B cell (primary cell): ENCODE measurements around the gene CBX4. TPM values are rescaled to one million over a fixed set of nuclear protein-coding genes. Genes with fewer than 3 reads are reported as not detected.

Experiments
- ATAC-seq: fragments of 200-7000 bp; cut with Tn5 transposase; one replicate; pipeline ENCODE4 v1.10.0; 2021; ENCODE audit warnings: low read depth, mild to moderate bottlenecking, moderate number of reproducible peaks, moderate library complexity
- CTCF ChIA-PET: fragments of 350-600 bp; sonication (Branson Sonifier 250); formaldehyde crosslinking; loops from one replicate; lab custom pipeline; 2021; ENCODE audit warnings: antibody characterized with exemption, inconsistent platforms; lab: Charles Lee
- POLR2A ChIA-PET: fragments of 350-600 bp; sonication (Branson Sonifier 250); formaldehyde crosslinking; loops from one replicate; lab custom pipeline; 2021; ENCODE audit warnings: antibody characterized with exemption; lab: Charles Lee
- DNase-seq: peaks from one replicate; pipeline ENCODE4 v3.0.0; 2013
- H2AFZ ChIP-seq: 2 replicates; pipeline ENCODE4 v1.6.1; 2012; ENCODE audit warnings: mild to moderate bottlenecking, low read depth, low read length; ENCODE audit not compliant: insufficient read depth, poor library complexity, severe bottlenecking
- H3K27ac ChIP-seq, 2 donors: 1 replicate in 1 of 2; 2 replicates in 1 of 2; pipeline ENCODE4 v1.5.1; 2012 to 2013; ENCODE audit warnings: low read length in 2 of 2, mild to moderate bottlenecking in 2 of 2, moderate library complexity in 1 of 2
- H3K27me3 ChIP-seq, 4 experiments: fragments of 200-600 bp in 1 of 4; sonication (generic) in 1 of 4; replicated peaks in 1 of 4; 1 replicate in 2 of 4; 2 replicates in 2 of 4; pipeline versions ENCODE4 v1.6.1 to v1.7.0; 2013 to 2016; ENCODE audit warnings: low read length in 3 of 4, mild to moderate bottlenecking in 2 of 4, mixed read lengths in 1 of 4, moderate library complexity in 1 of 4; ENCODE audit not compliant: insufficient read depth in 4 of 4, control insufficient read depth in 3 of 4; ENCODE audit errors: control extremely low read depth in 1 of 4
- H3K36me3 ChIP-seq, 2 experiments: replicated peaks in 1 of 2; 1 replicate in 1 of 2; 2 replicates in 1 of 2; pipeline versions ENCODE4 v1.6.1 to v1.7.1; 2013; ENCODE audit warnings: low read length in 1 of 2; ENCODE audit not compliant: insufficient read depth in 2 of 2, control insufficient read depth in 1 of 2; ENCODE audit errors: control extremely low read depth in 1 of 2, extremely low read depth in 1 of 2
- H3K4me1 ChIP-seq, 2 donors: fragments of 200-600 bp in 1 of 2; sonication (generic) in 1 of 2; 1 replicate in 1 of 2; 2 replicates in 1 of 2; pipeline versions ENCODE4 v1.5.1 to v1.6.1; 2013 to 2017; ENCODE audit warnings: low read length in 2 of 2; ENCODE audit not compliant: control insufficient read depth in 2 of 2, insufficient read depth in 2 of 2
- H3K4me2 ChIP-seq: replicated peaks from 2 replicates; pipeline ENCODE3; 2012; ENCODE audit warnings: mild to moderate bottlenecking, low read depth, low read length; ENCODE audit not compliant: poor library complexity, severe bottlenecking
- H3K4me3 ChIP-seq, 5 experiments: fragments of 200-600 bp in 1 of 5; sonication (generic) in 1 of 5; 1 replicate in 3 of 5; 2 replicates in 2 of 5; pipeline versions ENCODE4 v1.5.1 to v1.7.0; 2011 to 2016; ENCODE audit warnings: low read length in 4 of 5, mild to moderate bottlenecking in 4 of 5, low read depth in 2 of 5, control low read depth in 1 of 5, moderate library complexity in 1 of 5; ENCODE audit not compliant: insufficient read depth in 1 of 5; ENCODE audit errors: control extremely low read depth in 1 of 5, extremely low read depth in 1 of 5
- H3K79me2 ChIP-seq: fragments of 200-600 bp; sonication (generic); one replicate; pipeline ENCODE4 v1.6.0; 2016; ENCODE audit warnings: low read length; ENCODE audit not compliant: control insufficient read depth, insufficient read depth
- H3K9ac ChIP-seq: fragments of 200-600 bp; sonication (generic); 2 replicates; pipeline ENCODE4 v1.6.1; 2017; ENCODE audit warnings: mild to moderate bottlenecking, low read length, moderate library complexity
- H3K9me3 ChIP-seq, 3 donors: one replicate each; pipeline versions ENCODE4 v1.6.1 to v1.7.1; 2013; ENCODE audit warnings: low read length in 2 of 3; ENCODE audit not compliant: control insufficient read depth in 2 of 3, insufficient read depth in 1 of 3; ENCODE audit errors: control extremely low read depth in 1 of 3
- H4K20me1 ChIP-seq: 2 replicates; pipeline ENCODE4 v1.6.0; 2012; ENCODE audit warnings: mild to moderate bottlenecking, low read length; ENCODE audit not compliant: insufficient read depth, control insufficient read depth, poor library complexity, severe bottlenecking
- H3K27ac Mint-ChIP-seq: one replicate; pipeline ENCODE4 v1.8.0; 2021; ENCODE audit warnings: mixed read lengths
- H3K27me3 Mint-ChIP-seq: one replicate; pipeline ENCODE4 v1.8.0; 2021; ENCODE audit warnings: mixed read lengths
- H3K4me1 Mint-ChIP-seq: one replicate; pipeline ENCODE4 v1.8.0; 2021; ENCODE audit warnings: mixed read lengths
- H3K4me3 Mint-ChIP-seq: one replicate; pipeline ENCODE4 v1.8.0; 2021; ENCODE audit warnings: mixed read lengths
- H3K9me3 Mint-ChIP-seq: one replicate; pipeline ENCODE4 v1.8.0; 2022; ENCODE audit warnings: mixed read lengths; ENCODE audit not compliant: insufficient read depth
- EZH2 ChIP-seq: IDR thresholded peaks from 2 replicates; pipeline ENCODE4 v1.6.1; 2012; ENCODE audit warnings: borderline replicate concordance, low read depth, mild to moderate bottlenecking, moderate library complexity, low read length; ENCODE audit not compliant: insufficient read depth, poor library complexity, severe bottlenecking
- WGBS: methylation state at CpG from one replicate; pipeline ENCODE4 v1.1.5; 2013; ENCODE audit warnings: missing lambda C conversion rate; ENCODE audit not compliant: insufficient coverage; 5-methylcytosine and 5-hydroxymethylcytosine counted together
- intact Hi-C: fragments of 100-400 bp; cut with micrococcal nuclease; formaldehyde crosslinking; loops from one replicate; pipeline ENCODE4 v1.10.0; 2022
- polyA plus RNA-seq: library from polyadenylated mRNA; depleted of rRNA; stranded (reverse); fragments of >200 nt; gene quantifications from 2 replicates; pipeline ENCODE4 v1.2.3, GENCODE V29; 2012
- total RNA-seq, 2 donors: library from RNA; stranded (reverse); fragments of 120-200 nt in 1 of 2; gene quantifications; 1 replicate in 1 of 2; 2 replicates in 1 of 2; pipeline versions ENCODE4 v1.2.3 to v1.2.4, GENCODE V29; 2013 to 2022
- TF ChIP-seq, protein P1 (sequence below): fragments of 200-600 bp; IDR thresholded peaks from one replicate; pipeline ENCODE4 v1.8.0; 2022; ENCODE audit warnings: antibody characterized with exemption, mild to moderate bottlenecking

Gene CBX4
- total and polyA plus RNA-seq, 2 donors (not counting 1 experiment from before 2014, with no cell fraction given): 81.9 to 115 TPM

DNA sequence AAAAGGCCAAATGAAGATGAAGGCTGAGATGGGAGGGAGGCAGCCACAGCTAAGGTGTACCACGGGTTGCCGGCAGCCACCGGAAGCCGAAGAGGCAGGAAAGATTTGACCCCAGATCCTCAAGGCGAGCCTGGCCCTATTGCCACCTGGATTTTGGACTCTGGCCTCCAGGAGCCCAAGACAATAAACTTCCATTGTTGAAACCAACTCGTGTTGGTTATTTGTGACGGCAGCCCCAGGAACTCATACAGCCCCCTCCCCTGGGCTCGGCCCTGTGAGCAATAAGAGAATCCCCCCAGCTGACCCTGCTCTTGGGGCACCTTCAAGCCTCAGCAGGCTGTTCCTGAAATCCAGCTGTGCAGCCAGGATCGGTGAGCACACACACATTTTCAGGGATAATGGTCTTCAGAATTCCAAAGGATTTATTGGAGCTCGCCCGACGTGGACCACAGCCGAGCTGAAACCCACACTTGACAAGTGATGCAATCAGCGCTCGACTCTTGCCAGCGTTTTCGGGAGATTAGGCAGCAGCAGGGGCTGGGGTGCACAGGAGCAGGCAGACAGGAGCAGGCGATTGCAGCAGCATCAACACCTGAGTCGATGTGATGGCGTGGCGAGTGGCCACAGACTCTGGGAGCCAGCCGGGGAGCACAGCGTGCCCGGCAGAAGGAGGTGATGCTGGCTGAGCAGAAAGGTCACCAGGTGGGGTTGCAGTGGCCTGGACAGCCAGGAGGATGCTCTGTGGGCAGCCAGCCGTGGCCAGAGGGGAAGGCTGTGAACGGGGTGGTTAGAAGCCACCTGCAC lies 22.4 kb upstream of the CBX4 start:
- no peak overlapping the region for H2AFZ ChIP-seq
- no peak overlapping the region for H3K4me3 ChIP-seq
- TF ChIP-seq, protein P1, sequence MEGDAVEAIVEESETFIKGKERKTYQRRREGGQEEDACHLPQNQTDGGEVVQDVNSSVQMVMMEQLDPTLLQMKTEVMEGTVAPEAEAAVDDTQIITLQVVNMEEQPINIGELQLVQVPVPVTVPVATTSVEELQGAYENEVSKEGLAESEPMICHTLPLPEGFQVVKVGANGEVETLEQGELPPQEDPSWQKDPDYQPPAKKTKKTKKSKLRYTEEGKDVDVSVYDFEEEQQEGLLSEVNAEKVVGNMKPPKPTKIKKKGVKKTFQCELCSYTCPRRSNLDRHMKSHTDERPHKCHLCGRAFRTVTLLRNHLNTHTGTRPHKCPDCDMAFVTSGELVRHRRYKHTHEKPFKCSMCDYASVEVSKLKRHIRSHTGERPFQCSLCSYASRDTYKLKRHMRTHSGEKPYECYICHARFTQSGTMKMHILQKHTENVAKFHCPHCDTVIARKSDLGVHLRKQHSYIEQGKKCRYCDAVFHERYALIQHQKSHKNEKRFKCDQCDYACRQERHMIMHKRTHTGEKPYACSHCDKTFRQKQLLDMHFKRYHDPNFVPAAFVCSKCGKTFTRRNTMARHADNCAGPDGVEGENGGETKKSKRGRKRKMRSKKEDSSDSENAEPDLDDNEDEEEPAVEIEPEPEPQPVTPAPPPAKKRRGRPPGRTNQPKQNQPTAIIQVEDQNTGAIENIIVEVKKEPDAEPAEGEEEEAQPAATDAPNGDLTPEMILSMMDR: no peak
- TF ChIP-seq EZH2: no peak
- POLR2A ChIA-PET: no interaction called here
- H4K20me1 ChIP-seq: no peaks in the 10 kb centered on the region
- no peak overlapping the region for H3K9ac ChIP-seq
- intact Hi-C loops: no loop called here
- peaks cover 0 to 30% (median 2%) of the 10 kb centered on the region in 4 experiments for H3K27me3 ChIP-seq
- H3K27ac ChIP-seq: no peak overlapping the region
- no peaks in the 10 kb centered on the region for H3K9me3 ChIP-seq
- peaks cover 5 to 22% of the 10 kb centered on the region in 2 donors for H3K4me1 ChIP-seq
- DNase-seq: no peak
- Mint-ChIP-seq H3K9me3 (no peaks in the 10 kb centered on the region), H3K27me3 (peaks cover 38% of the 10 kb centered on the region), H3K4me1 (peaks cover 12% of the 10 kb centered on the region), H3K27ac (no peak overlapping the region), H3K4me3 (no peak overlapping the region)
- CTCF ChIA-PET: no interaction called here
- WGBS: 75% methylated on average over 26 of the region's 26 CpGs
- no peak overlapping the region for H3K4me2 ChIP-seq
- H3K79me2 ChIP-seq: no peaks in the 10 kb centered on the region
- no peaks in the 10 kb centered on the region for H3K36me3 ChIP-seq
- no peak for ATAC-seq
